Kasumi-1 (cell line): ENCODE results near the gene DDI1.
A peak's percentile ranks its signal among the peaks of the same experiment; 100 is the strongest.

Experiments used
- DNase-seq, 2 experiments: peaks; one replicate each; lab custom pipeline; 2025; lab: John Stamatoyannopoulos, UW

DDI1 gene

GRCh38 chr11:104078245-104078644 is 41.8 kb downstream of the DDI1 start:
- DNase-seq = peak; percentile 75 to 80

- DNase-seq = no peak
Observed at GRCh38 chr11:104078995-104079394, 42.6 kb downstream of the DDI1 start.

- DNase-seq = no peak
Observed at GRCh38 chr11:104086621-104087020, 50.2 kb downstream of the DDI1 start.
